ENCODE results near the gene SLC4A4.

DNA sequence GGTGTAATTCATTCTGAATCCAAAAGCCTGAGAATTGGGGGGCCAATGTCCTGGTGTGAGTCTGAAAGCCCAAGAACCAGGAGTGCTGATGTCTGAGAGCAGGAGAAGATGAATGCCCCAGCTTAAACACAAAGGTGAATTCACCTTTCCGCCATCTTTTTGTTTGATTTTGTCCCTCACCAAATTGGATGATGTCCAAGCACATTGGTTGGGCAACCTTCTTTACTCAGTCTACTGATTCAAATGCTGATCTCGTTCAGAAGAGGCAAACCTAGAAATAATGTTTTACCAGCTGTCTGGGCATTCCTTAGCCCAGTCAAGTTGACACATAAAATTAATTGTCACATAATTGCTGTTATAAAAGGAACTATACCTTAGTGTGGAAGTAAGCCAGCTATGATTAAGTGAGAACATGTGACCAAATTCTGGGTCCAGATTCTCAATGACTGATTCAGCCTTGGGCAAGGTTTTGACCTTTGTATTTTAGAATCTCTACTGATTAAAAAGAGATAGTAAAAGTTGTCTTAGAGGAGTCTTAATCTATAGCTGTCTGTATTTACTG, 34.5 kb upstream of the SLC4A4 start:
- TF ChIP-seq EZH2phosphoT487 (IDR thresholded peaks at IDR 0.05; ENCODE audit: low read depth, severe bottlenecking, unreplicated experiment) (no peak), EZH2 (IDR thresholded peaks at IDR 0.05; ENCODE audit: borderline replicate concordance) (no peak)
- TF ChIP-seq, protein P1, sequence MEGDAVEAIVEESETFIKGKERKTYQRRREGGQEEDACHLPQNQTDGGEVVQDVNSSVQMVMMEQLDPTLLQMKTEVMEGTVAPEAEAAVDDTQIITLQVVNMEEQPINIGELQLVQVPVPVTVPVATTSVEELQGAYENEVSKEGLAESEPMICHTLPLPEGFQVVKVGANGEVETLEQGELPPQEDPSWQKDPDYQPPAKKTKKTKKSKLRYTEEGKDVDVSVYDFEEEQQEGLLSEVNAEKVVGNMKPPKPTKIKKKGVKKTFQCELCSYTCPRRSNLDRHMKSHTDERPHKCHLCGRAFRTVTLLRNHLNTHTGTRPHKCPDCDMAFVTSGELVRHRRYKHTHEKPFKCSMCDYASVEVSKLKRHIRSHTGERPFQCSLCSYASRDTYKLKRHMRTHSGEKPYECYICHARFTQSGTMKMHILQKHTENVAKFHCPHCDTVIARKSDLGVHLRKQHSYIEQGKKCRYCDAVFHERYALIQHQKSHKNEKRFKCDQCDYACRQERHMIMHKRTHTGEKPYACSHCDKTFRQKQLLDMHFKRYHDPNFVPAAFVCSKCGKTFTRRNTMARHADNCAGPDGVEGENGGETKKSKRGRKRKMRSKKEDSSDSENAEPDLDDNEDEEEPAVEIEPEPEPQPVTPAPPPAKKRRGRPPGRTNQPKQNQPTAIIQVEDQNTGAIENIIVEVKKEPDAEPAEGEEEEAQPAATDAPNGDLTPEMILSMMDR (IDR thresholded peaks at IDR 0.05; ENCODE audit: poor library complexity) = no peak
